Body of pancreas (tissue), 4 donors: ENCODE measurements around the gene PBRM1.

Experiments used
- CTCF ChIP-seq, 7 experiments: fragments of 450-650 bp in 4 of 7; fragments of 200-600 bp in 3 of 7; sonication (generic) in 3 of 7; IDR thresholded peaks; one replicate each; pipeline ENCODE4 v1.5.1; 2016 to 2019; ENCODE audit warnings: antibody characterized with exemption in 7 of 7
- POLR2A ChIP-seq, 3 donors: fragments of 450-650 bp; IDR thresholded peaks; one replicate each; pipeline ENCODE4 v1.6.1; 2016; ENCODE audit warnings: antibody characterized with exemption in 3 of 3, mild to moderate bottlenecking in 2 of 3

DNA sequence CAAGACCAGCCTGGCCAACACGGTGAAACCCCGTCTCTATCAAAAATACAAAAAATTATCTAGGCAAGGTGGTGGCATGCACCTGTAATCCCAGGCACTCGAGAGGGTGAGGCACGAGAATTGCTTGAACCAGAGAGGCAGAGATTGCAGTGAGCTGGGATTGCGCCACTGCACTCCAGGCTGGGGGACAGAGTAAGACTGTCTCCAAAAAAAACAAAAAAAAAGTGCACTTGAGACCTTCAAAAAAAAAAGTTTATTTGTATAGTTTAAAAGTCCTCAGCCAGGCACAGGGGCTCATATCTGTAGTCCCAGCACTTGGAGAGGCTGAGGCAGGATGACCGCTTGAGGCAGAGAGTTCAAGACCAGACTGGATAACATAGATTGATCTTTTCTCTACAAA lies 2.1 kb downstream of the PBRM1 start:
- TF ChIP-seq CTCF (IDR thresholded peaks at IDR 0.05) (no peak), POLR2A (IDR thresholded peaks at IDR 0.05) (no peak)
